NCI-H1436 treated with DMSO at 0.1 percent for 48 hours (cell line): ENCODE data around the gene STOML3.

ENCODE experiments used
- DNase-seq: peaks from one replicate; lab custom pipeline; 2025; lab: John Stamatoyannopoulos, UW

Gene STOML3

GRCh38 chr13:38980750-38981078 is 9.9 kb downstream of the STOML3 start:
- DNase-seq: no peak

GRCh38 chr13:38979891-38980749 is 10.5 kb downstream of the STOML3 start:
- DNase-seq: no peak

- no peak for DNase-seq
Observed at GRCh38 chr13:38970380-38971051, 20.1 kb downstream of the STOML3 start.

GRCh38 chr13:38969187-38969586 is 21.4 kb downstream of the STOML3 start:
- no peak for DNase-seq

GRCh38 chr13:38967446-38967845 is 23.2 kb downstream of the STOML3 start:
- DNase-seq: no peak

- DNase-seq: no peak
Observed at GRCh38 chr13:38965281-38965680, 25.4 kb downstream of the STOML3 start.

GRCh38 chr13:38960175-38960574 is 30.5 kb downstream of the STOML3 start:
- no peak for DNase-seq

- no peak for DNase-seq
Observed at GRCh38 chr13:38957794-38958592, 32.6 kb downstream of the STOML3 start.

- DNase-seq: no peak
Observed at GRCh38 chr13:38954844-38955243, 35.8 kb downstream of the STOML3 start.

DNA sequence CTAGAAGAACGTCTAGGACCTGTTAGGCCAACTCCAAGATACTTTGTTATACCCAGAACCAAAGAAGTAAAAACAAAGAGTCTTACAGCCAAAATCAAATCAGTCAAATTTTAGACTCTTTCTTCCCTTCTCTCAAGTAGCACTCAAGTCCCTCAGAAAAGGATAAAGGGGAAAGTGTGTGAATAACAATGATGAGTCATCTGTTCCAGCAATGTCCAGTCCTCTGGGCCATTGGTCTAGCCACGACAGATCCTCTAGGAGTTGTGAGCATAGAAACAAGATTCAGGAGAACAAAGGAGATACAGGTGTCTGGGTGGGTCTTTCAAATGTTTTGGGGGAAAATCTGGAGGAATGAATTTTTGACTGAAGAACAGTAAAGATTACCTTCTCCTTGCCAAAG is 36.3 kb downstream of the STOML3 start:
- DNase-seq: no peak

GRCh38 chr13:38952827-38953226 is 37.8 kb downstream of the STOML3 start:
- no peak for DNase-seq

DNA sequence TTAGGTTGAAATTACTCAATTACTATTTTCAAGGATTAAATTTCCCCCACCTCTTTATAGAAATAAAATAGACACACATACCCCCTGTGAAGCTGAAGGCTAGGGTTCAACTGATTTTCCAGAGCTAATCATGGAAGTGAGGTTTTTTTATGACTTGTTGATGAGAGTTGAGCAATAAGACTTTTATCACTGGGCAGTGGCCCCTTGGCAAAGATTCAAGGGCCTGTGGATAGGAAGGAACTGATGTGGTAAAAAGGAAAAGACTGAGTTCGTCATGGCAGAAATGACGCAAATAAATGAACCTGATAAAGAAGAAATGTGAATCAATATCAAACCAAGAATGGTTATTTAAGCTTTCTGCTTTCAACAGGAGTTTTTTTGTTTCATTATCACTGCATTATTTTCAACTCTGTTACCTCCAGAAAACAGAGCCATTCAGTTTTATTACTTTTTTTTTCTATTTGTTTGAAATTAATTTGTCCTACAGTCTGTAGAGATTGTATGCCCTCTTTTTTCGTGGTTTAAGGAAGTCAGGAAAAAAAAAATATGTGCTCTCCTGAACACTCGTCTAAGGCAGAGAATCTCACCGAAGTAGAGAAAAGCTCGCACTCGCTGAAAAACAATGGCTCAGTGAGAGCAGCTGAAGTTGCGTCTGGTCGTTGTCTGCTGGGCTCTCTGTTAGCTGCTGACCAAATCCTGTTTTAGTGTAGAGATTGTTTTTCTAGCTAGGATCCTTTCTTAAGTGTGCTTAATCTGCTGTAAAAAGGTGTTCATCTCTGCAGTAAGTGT is 38.9 kb downstream of the STOML3 start:
- DNase-seq: no peak

DNA sequence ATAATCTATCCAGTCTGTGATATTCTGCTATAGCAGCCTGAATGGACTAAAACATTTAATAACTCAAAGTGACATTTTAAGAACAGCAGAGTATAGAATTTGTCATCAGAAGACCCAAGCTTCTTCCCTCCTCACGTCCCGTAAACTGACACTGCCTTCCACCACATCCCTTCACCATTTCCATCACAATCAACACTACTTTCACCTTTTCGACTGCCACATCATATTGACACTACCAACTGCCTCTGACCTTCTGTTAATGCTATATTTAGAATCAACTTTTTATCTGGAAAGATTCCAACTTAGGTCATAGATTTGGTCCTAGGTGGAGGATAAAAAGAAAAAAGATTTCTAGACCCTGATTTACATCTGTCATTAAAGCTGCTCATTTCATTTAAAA is 39.6 kb downstream of the STOML3 start:
- DNase-seq: no peak

- DNase-seq: no peak
Observed at GRCh38 chr13:38947054-38947453, 43.6 kb downstream of the STOML3 start.

GRCh38 chr13:38944219-38944618 is 46.4 kb downstream of the STOML3 start:
- DNase-seq: no peak

- DNase-seq: no peak
Observed at GRCh38 chr13:38943231-38943630, 47.4 kb downstream of the STOML3 start.

- DNase-seq: no peak
Observed at GRCh38 chr13:38941353-38941945, 49.2 kb downstream of the STOML3 start.

DNA sequence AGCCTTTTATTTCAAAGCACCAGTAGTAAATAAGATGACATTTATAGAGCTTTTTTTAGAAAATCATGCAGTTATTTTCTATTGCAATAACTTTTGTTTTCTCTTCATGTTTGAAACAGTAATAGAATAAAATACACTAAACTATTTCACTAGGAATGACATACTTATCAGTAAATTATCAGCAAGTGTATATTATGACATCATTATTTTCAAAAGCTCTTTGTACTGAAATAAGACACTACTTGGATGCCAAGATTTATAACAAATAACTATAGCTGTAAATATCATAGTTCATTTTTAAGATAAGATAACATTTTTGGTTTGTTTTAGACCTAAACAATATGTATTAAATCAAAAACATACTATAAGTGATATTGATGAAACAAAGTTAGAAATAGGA is 56.8 kb downstream of the STOML3 start:
- DNase-seq: no peak

GRCh38 chr13:38922170-38922569 is 68.5 kb downstream of the STOML3 start:
- DNase-seq: no peak

GRCh38 chr13:38921081-38921480 is 69.5 kb downstream of the STOML3 start:
- DNase-seq: no peak
